HG02938 (cell line): Measurements from ENCODE around the gene PCDHB13.
"Not testable (repeated sequence)": the region's sequence is repeated elsewhere in the genome, so short reads cannot be mapped to it uniquely, and the experiment has no call there.

Source experiments
- ATAC-seq: cut with Tn5 transposase; IDR thresholded peaks from one replicate; pipeline ENCODE4 v1.9.1; 2021; ENCODE audit warnings: mild to moderate bottlenecking, moderate library complexity; ENCODE audit not compliant: unreplicated experiment

PCDHB13 gene

GRCh38 chr5:141213656-141214339, at the start of gene PCDHB13:
TSS of gene PCDHB13 (plus strand) at chr5:141213919. CDS start at chr5:141214124, 205 bp downstream.
- ATAC-seq, result not testable (repeated sequence)

- ATAC-seq, result no peak
Observed at GRCh38 chr5:141172381-141173204, 41.1 kb upstream of the PCDHB13 start, which contains the start of gene PCDHB7. TSS of gene PCDHB7 (plus strand) at chr5:141172644. CDS start at chr5:141172836, 192 bp downstream.

- ATAC-seq, result not testable (repeated sequence)
Observed at GRCh38 chr5:141174291-141175104, 39.2 kb upstream of the PCDHB13 start.

- ATAC-seq, result no peak
Observed at GRCh38 chr5:141175933-141176332, 37.8 kb upstream of the PCDHB13 start.

GRCh38 chr5:141177577-141178191, 36.0 kb upstream of the PCDHB13 start, which contains the start of gene PCDHB8:
TSS of gene PCDHB8 (plus strand) at chr5:141177790. CDS start at chr5:141178035, 245 bp downstream.
- ATAC-seq, result not testable (repeated sequence)

- ATAC-seq, result not testable (repeated sequence)
Observed at GRCh38 chr5:141179371-141179770, 34.3 kb upstream of the PCDHB13 start.

GRCh38 chr5:141179876-141180275, 33.8 kb upstream of the PCDHB13 start:
- ATAC-seq, result not testable (repeated sequence)

DNA sequence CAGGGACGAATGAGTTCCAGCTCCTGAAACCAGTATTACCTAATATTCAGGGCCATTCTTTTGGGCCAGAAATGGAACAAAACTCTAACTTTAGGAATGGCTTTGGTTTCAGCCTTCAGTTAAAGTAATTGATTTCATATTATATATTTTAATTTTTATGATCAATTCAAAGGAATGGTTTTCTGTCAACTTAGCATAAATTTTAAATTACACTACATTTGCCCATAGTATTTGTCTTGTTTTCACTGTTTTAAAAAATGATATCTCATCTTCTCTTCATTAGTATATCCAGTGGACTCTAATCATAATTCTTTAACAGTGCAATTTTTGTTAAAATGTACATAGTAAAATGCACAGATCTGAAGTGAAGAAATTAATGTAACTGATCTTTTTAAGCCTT, 33.4 kb upstream of the PCDHB13 start:
- ATAC-seq, result no peak

DNA sequence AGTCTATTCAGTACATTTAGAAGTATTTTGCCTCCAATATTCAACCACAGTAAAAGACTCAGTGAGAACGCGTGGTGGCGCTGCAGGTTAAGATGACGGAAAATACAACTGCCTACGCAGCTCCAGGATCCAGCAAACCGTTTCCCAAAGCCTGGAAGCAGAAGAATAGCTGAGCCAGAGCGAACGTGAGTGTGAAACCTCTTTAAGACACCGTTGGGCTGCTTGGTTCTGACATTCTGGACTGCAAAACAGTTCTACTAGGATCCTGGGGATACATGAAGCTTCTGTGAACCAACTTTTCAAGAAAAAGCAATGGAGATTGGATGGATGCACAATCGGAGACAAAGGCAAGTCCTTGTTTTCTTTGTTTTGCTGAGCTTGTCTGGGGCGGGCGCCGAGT, 31.5 kb upstream of the PCDHB13 start, which contains the start of gene PCDHB16:
PCDHB16 (plus strand) TSS at position 140 of the 400 bp plus-strand sequence; CDS start at position 313, 173 bp downstream.
- no peak for ATAC-seq

GRCh38 chr5:141184117-141184855, 29.4 kb upstream of the PCDHB13 start:
- not testable (repeated sequence) for ATAC-seq

- ATAC-seq, result no peak
Observed at GRCh38 chr5:141186897-141187512, 26.7 kb upstream of the PCDHB13 start, which contains the start of gene PCDHB9. TSS of gene PCDHB9 (plus strand) at chr5:141187161. CDS start at chr5:141187319, 158 bp downstream.

- ATAC-seq, result not testable (repeated sequence)
Observed at GRCh38 chr5:141188682-141189081, 25.0 kb upstream of the PCDHB13 start.

DNA sequence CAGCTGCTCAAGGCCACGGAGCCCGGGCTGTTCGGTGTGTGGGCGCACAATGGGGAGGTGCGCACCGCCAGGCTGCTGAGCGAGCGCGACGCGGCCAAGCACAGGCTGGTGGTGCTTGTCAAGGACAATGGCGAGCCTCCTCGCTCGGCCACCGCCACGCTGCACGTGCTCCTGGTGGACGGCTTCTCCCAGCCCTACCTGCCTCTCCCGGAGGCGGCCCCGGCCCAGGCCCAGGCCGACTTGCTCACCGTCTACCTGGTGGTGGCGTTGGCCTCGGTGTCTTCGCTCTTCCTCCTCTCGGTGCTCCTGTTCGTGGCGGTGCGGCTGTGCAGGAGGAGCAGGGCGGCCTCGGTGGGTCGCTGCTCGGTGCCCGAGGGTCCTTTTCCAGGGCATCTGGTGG, 24.6 kb upstream of the PCDHB13 start:
- ATAC-seq, result not testable (repeated sequence)

DNA sequence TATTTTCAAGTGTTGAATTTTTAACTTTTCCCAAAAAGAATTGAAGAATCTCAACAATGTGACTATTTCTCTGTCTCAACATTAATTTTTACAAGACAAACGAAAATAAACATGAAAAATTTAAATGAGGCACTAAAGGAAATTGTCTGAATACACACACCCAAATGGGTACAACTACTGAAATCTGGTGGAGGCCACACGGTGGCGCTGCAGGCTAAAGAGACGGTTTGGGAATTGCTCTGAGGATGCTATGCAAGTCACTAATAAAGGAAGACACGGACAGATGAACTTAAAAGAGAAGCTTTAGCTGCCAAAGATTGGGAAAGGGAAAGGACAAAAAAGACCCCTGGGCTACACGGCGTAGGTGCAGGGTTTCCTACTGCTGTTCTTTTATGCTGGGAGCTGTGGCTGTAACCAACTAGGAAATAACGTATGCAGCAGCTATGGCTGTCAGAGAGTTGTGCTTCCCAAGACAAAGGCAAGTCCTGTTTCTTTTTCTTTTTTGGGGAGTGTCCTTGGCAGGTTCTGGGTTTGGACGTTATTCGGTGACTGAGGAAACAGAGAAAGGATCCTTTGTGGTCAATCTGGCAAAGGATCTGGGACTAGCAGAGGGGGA, 21.5 kb upstream of the PCDHB13 start, which contains the start of gene PCDHB10:
PCDHB10 (plus strand) TSS at position 244 of the 616 bp plus-strand sequence; CDS start at position 444, 200 bp downstream.
- ATAC-seq, result no peak

- not testable (repeated sequence) for ATAC-seq
Observed at GRCh38 chr5:141194332-141194731, 19.4 kb upstream of the PCDHB13 start.

DNA sequence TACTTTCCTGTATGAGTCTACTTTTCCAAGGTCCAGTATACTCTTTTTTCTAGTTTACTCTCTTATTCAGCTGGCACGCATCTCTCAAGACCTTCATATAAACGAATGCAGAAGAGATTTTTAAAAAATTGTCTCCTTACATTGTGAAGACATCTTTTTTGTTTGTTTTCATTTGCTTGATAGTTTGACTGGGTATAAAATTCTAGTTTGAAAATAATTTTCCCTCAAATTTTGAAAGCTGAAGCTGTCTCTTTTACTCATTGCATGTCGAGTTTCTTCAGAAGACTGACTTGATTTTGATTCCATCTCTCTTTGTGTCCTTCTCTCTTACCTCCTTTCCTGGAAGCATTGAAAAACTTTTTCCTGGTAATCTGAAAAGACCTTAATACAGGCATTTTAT, 17.4 kb upstream of the PCDHB13 start:
- no peak for ATAC-seq

- no peak for ATAC-seq
Observed at GRCh38 chr5:141199359-141200235, 14.1 kb upstream of the PCDHB13 start, which contains the start of gene PCDHB11. TSS of gene PCDHB11 (plus strand) at chr5:141199627. CDS start at chr5:141199775, 148 bp downstream.
